GM23338 (cell line): ENCODE measurements around the gene ASCL1.

Experiments
- CREB1 ChIP-seq: fragments of 250-450 bp; sonication (Bioruptor Pico); IDR thresholded peaks from 2 replicates; pipeline ENCODE4 v1.5.0; 2020; ENCODE audit warnings: low read depth, mild to moderate bottlenecking, moderate library complexity
- CTCF ChIP-seq, 2 experiments: fragments of 200-600 bp in 1 of 2; sonication (generic) in 1 of 2; conservative IDR thresholded peaks; 2 replicates each; pipeline versions ENCODE4 v1.5.1 to v1.6.1; 2016 to 2017; ENCODE audit warnings: antibody characterized with exemption in 2 of 2, low read depth in 2 of 2, mild to moderate bottlenecking in 2 of 2, moderate library complexity in 1 of 2
- EZH2 ChIP-seq: fragments of 200-600 bp; sonication (generic); IDR thresholded peaks from one replicate; pipeline ENCODE4 v1.8.0; 2017; ENCODE audit warnings: antibody characterized with exemption, mild to moderate bottlenecking, low read depth; ENCODE audit not compliant: unreplicated experiment
- EZH2phosphoT487 ChIP-seq: fragments of 200-600 bp; sonication (generic); IDR thresholded peaks from one replicate; pipeline ENCODE4 v1.8.1; 2018; ENCODE audit warnings: antibody characterized with exemption; ENCODE audit not compliant: unreplicated experiment
- JUNB ChIP-seq: IDR thresholded peaks from one replicate; pipeline ENCODE4 v1.6.1; 2016; ENCODE audit warnings: antibody characterized with exemption; ENCODE audit not compliant: unreplicated experiment
- POLR2AphosphoS5 ChIP-seq: IDR thresholded peaks from 2 replicates; pipeline ENCODE4 v1.6.1; 2016; ENCODE audit warnings: antibody characterized with exemption, low read depth
- REST ChIP-seq: IDR thresholded peaks from one replicate; pipeline ENCODE4 v1.6.1; 2018; ENCODE audit warnings: antibody characterized with exemption; ENCODE audit not compliant: unreplicated experiment
- STAT1 ChIP-seq: IDR thresholded peaks from one replicate; pipeline ENCODE4 v1.6.1; 2016; ENCODE audit warnings: antibody characterized with exemption; ENCODE audit not compliant: unreplicated experiment
- ZNF114 ChIP-seq: fragments of 250-450 bp; sonication (Bioruptor Pico); IDR thresholded peaks from 2 replicates; pipeline ENCODE4 v1.5.0; 2020; ENCODE audit warnings: mild to moderate bottlenecking, moderate library complexity
- ZNF331 ChIP-seq: fragments of 250-450 bp; sonication (Bioruptor Pico); IDR thresholded peaks from 2 replicates; pipeline ENCODE4 v1.5.0; 2020; ENCODE audit warnings: low read depth, mild to moderate bottlenecking, moderate library complexity

GRCh38 chr12:102921240-102921639 is 36.2 kb upstream of the ASCL1 start:
- TF ChIP-seq CTCF (conservative IDR thresholded peaks at IDR 0.05; ENCODE audit: low read depth in 2 of 2) (no peak), POLR2AphosphoS5 (no peak), EZH2 (no peak), REST (no peak), ZNF331 (CRISPR knock-in tag) (no peak), EZH2phosphoT487 (no peak), JUNB (no peak), STAT1 (no peak), CREB1 (CRISPR knock-in tag) (no peak), ZNF114 (no peak)
